Fibroblast of lung (primary cell): ENCODE results near the gene FRMD7. TPM values are rescaled to one million over a fixed set of nuclear protein-coding genes. Genes with fewer than 3 reads are reported as not detected.

ENCODE experiments used
- DNase-seq, 2 donors: peaks; one replicate each; pipeline versions ENCODE4 v3.0.0 to v3.0.0-alpha.2; 2010; ENCODE audit warnings: low read depth in 2 of 2
- H2AFZ ChIP-seq: 2 replicates; pipeline ENCODE4 v1.5.1; 2012; ENCODE audit warnings: low read length, control low read depth, inconsistent platforms
- H3K27ac ChIP-seq: 2 replicates; pipeline ENCODE4 v1.5.1; 2011; ENCODE audit warnings: low read length, control low read depth; ENCODE audit not compliant: insufficient read depth
- H3K27me3 ChIP-seq: 2 replicates; pipeline ENCODE4 v1.5.1; 2011; ENCODE audit warnings: mild to moderate bottlenecking, low read length; ENCODE audit not compliant: control insufficient read depth, insufficient read depth
- H3K36me3 ChIP-seq: 2 replicates; pipeline ENCODE4 v1.5.1; 2011; ENCODE audit warnings: low read length; ENCODE audit not compliant: control insufficient read depth, insufficient read depth
- H3K4me1 ChIP-seq: 2 replicates; pipeline ENCODE4 v1.5.1; 2011; ENCODE audit warnings: low read length; ENCODE audit not compliant: control insufficient read depth, insufficient read depth; ENCODE audit errors: extremely low read depth
- H3K4me2 ChIP-seq: 2 replicates; pipeline ENCODE4 v1.5.1; 2011; ENCODE audit warnings: low read length, control low read depth; ENCODE audit not compliant: insufficient read depth; ENCODE audit errors: extremely low read depth
- H3K4me3 ChIP-seq, 4 experiments: fragments of 200-600 bp in 1 of 4; sonication (generic) in 1 of 4; replicated peaks in 1 of 4; 2 replicates each; pipeline ENCODE4 v1.5.1; 2011 to 2016; ENCODE audit warnings: low read length in 4 of 4, low read depth in 3 of 4, mild to moderate bottlenecking in 3 of 4, control low read depth in 2 of 4, inconsistent platforms in 1 of 4, mixed read lengths in 1 of 4; ENCODE audit not compliant: insufficient read depth in 1 of 4; ENCODE audit errors: control extremely low read depth in 1 of 4
- H3K79me2 ChIP-seq: 2 replicates; pipeline ENCODE4 v1.5.1; 2012; ENCODE audit warnings: mild to moderate bottlenecking, low read length, inconsistent platforms; ENCODE audit not compliant: control insufficient read depth, insufficient read depth
- H3K9ac ChIP-seq: 2 replicates; pipeline ENCODE4 v1.5.1; 2011; ENCODE audit warnings: mild to moderate bottlenecking, low read length, control low read depth; ENCODE audit not compliant: insufficient read depth
- H3K9me3 ChIP-seq: 2 replicates; pipeline ENCODE4 v1.5.1; 2012; ENCODE audit warnings: low read depth, low read length; ENCODE audit not compliant: control insufficient read depth, insufficient read depth
- H4K20me1 ChIP-seq: 2 replicates; pipeline ENCODE4 v1.5.1; 2011; ENCODE audit warnings: low read length; ENCODE audit not compliant: control insufficient read depth, insufficient read depth; ENCODE audit errors: extremely low read depth
- CTCF ChIP-seq, 2 donors: IDR thresholded peaks in 1 of 2; conservative IDR thresholded peaks in 1 of 2; 1 replicate in 1 of 2; 2 replicates in 1 of 2; pipeline ENCODE4 v1.5.1; 2011 to 2012; ENCODE audit warnings: low read length in 2 of 2, control low read depth in 1 of 2, inconsistent platforms in 1 of 2, low read depth in 1 of 2, mild to moderate bottlenecking in 1 of 2
- EZH2 ChIP-seq: IDR thresholded peaks from 2 replicates; pipeline ENCODE4 v1.5.1; 2012; ENCODE audit warnings: low read length, control low read depth, mild to moderate bottlenecking; ENCODE audit errors: missing control alignments
- polyA plus RNA-seq, 2 donors: library from polyadenylated mRNA; depleted of rRNA in 1 of 2; stranded (reverse) in 1 of 2; unstranded in 1 of 2; fragments of >200 nt; gene quantifications; 2 replicates each; pipeline ENCODE4 v1.2.1, GENCODE V29; 2011 to 2012; ENCODE audit warnings: missing spikeins in 1 of 2
- total RNA-seq: library from RNA; depleted of rRNA; stranded (reverse); fragments of >200 nt; gene quantifications from 2 replicates; pipeline ENCODE4 v1.2.1, GENCODE V29; 2014

The FRMD7 gene
- total and polyA plus RNA-seq, 2 donors (not counting 1 experiment from before 2014, with no cell fraction given): under 0.01 to 0.10 TPM

DNA sequence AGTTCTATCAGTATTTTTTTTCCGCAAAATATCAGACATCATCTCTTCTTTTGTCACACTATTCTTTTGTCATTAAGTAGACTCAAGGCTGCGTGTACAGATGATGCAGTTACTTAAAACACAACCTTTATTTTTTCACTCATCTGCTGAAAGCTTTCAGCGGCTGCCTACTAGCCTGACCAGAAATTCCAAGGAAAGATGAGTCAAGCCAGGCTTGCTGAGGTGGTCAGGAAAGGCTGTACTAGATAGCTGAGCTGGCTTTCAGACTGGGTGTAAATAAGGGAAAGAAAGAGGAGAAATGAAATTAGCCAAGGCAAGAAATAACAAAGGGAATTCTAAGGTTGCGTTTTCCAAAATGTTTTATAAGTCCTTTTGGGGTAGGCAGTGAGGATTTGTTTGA is 86.8 kb downstream of the FRMD7 start:
- H3K4me3 ChIP-seq: no peak overlapping the region
- DNase-seq: peak in 1 of 2 donors; percentile 53
- no peak for TF ChIP-seq EZH2
- no peak for TF ChIP-seq CTCF (conservative IDR thresholded peaks at IDR 0.05 in 1 of 2, IDR thresholded peaks at IDR 0.05 in 1 of 2; ENCODE audit: low read depth in 1 of 2, low read length in 2 of 2)
- H3K9me3 ChIP-seq: no peaks in the 10 kb centered on the region
- no peaks in the 10 kb centered on the region for H3K36me3 ChIP-seq
- no peaks in the 10 kb centered on the region for H3K27me3 ChIP-seq
- H3K4me2 ChIP-seq: no peak overlapping the region
- no peaks in the 10 kb centered on the region for H4K20me1 ChIP-seq
- H2AFZ ChIP-seq: no peak overlapping the region
- no peak overlapping the region for H3K9ac ChIP-seq
- H3K4me1 ChIP-seq: no peaks in the 10 kb centered on the region
- H3K27ac ChIP-seq: no peak overlapping the region
- H3K79me2 ChIP-seq: no peaks in the 10 kb centered on the region

DNA sequence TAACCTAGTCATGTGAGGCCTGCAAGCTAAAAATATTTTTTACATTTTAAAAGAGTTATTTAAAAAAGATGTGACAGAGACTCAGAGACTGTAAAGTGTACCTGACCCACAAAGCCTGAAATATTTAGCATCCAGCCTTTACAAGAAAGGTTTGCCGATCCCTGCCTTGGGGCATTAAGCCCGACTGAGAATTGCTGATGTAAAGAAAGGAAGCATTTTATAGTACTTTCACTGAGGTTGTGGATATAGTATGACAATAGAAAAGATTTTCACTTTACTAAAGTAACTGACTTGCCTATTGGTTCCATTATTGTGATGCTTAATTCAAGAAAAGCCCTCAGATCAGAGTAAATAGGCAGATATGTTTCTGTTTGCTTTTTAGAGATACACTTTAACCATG is 87.8 kb downstream of the FRMD7 start:
- Histone ChIP-seq H3K36me3 (no peaks in the 10 kb centered on the region), H3K4me3 (no peak overlapping the region), H4K20me1 (no peaks in the 10 kb centered on the region), H3K27me3 (no peaks in the 10 kb centered on the region), H3K27ac (no peak overlapping the region), H3K9ac (no peak overlapping the region), H3K79me2 (no peaks in the 10 kb centered on the region), H2AFZ (no peak overlapping the region), H3K9me3 (no peaks in the 10 kb centered on the region), H3K4me1 (no peaks in the 10 kb centered on the region), H3K4me2 (no peak overlapping the region)
- no peak for DNase-seq
- no peak for TF ChIP-seq EZH2
- TF ChIP-seq CTCF (conservative IDR thresholded peaks at IDR 0.05 in 1 of 2, IDR thresholded peaks at IDR 0.05 in 1 of 2; ENCODE audit: low read depth in 1 of 2, low read length in 2 of 2): no peak

GRCh38 chrX:132037479-132037993 is 90.3 kb downstream of the FRMD7 start:
- Histone ChIP-seq H4K20me1 (no peaks in the 10 kb centered on the region), H3K9me3 (no peaks in the 10 kb centered on the region), H3K27ac (no peak overlapping the region), H3K4me2 (no peak overlapping the region), H3K4me1 (no peaks in the 10 kb centered on the region), H3K4me3 (no peak overlapping the region), H3K79me2 (no peaks in the 10 kb centered on the region), H3K36me3 (no peaks in the 10 kb centered on the region), H2AFZ (no peak overlapping the region), H3K27me3 (no peaks in the 10 kb centered on the region), H3K9ac (no peak overlapping the region)
- DNase-seq: no peak
- no peak for TF ChIP-seq CTCF (conservative IDR thresholded peaks at IDR 0.05 in 1 of 2, IDR thresholded peaks at IDR 0.05 in 1 of 2; ENCODE audit: low read depth in 1 of 2, low read length in 2 of 2)
- TF ChIP-seq EZH2: no peak
